ENCODE measurements around the gene UBA3.
A peak's percentile ranks its signal among the peaks of the same experiment; 100 is the strongest.

UBA3 gene

DNA sequence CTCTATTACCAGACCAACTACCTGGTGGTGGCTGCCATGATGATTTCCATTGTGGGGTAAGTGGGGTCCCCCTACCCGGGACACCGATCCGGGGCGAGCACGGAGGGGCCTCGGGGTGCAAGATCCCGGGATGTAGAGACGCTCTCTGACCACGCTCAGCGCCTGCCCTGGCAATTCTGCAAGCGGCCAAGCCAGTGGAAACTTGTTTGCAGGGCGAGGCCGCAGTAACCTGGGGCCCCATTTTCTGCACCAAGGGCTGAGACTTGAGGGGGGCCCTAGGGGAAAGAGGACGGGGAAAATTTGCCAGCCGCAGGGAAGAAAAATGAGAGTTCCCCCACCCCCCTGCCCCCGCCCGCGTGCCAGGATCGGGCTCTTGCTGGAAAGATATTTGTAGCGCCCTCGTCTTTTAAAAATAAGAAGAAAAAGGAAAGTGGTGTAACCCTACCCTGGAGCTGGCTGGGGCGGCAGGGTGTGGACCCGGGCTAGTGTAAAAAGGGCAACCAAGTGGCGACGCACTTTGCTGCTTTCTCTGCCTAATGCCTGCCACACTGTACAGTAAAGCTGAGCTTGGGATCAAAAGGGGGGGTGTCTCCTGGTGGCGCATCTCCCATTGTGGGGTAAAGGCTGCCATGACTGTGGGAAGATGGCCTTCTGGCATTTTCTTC is 5.1 kb upstream of the UBA3 start:
- Histone ChIP-seq H3K4me3 (ENCODE audit: low read length) (peak overlapping the region; percentile 93), H3K4me1 (ENCODE audit: low read length) (peaks cover 58% of the 10 kb centered on the region), H3K9ac (ENCODE audit: low read length) (peak overlapping the region; percentile 81), H3F3A (ENCODE audit: insufficient read depth, low read length) (peaks cover 85% of the 10 kb centered on the region), H3K4me2 (ENCODE audit: low read depth, low read length) (peak overlapping the region; percentile 89), H3K27me3 (replicated peaks; ENCODE audit: insufficient read depth, low read length) (no peaks in the 10 kb centered on the region), H3K9me3 (replicated peaks; ENCODE audit: insufficient read depth, low read length) (no peaks in the 10 kb centered on the region), H4K20me1 (ENCODE audit: insufficient read depth, low read length) (no peaks in the 10 kb centered on the region), H3K27ac (ENCODE audit: low read length) (peak overlapping the region; percentile 91), H3K79me2 (ENCODE audit: low read length) (peaks cover 68% of the 10 kb centered on the region), H3K36me3 (replicated peaks; ENCODE audit: insufficient read depth, low read length) (no peaks in the 10 kb centered on the region), H3K9me2 (replicated peaks; ENCODE audit: insufficient read depth, low read length) (no peaks in the 10 kb centered on the region), H2AFZ (ENCODE audit: low read length) (peak overlapping the region; percentile 44)
- DNase-seq = peak; percentile 34
- TF ChIP-seq EZH2 (optimal IDR thresholded peaks at IDR 0.05; ENCODE audit: low read depth, low read length) (no peak), EZH2phosphoT487 (IDR thresholded peaks at IDR 0.05; ENCODE audit: low read length) (no peak)
- TF ChIP-seq, protein P1, sequence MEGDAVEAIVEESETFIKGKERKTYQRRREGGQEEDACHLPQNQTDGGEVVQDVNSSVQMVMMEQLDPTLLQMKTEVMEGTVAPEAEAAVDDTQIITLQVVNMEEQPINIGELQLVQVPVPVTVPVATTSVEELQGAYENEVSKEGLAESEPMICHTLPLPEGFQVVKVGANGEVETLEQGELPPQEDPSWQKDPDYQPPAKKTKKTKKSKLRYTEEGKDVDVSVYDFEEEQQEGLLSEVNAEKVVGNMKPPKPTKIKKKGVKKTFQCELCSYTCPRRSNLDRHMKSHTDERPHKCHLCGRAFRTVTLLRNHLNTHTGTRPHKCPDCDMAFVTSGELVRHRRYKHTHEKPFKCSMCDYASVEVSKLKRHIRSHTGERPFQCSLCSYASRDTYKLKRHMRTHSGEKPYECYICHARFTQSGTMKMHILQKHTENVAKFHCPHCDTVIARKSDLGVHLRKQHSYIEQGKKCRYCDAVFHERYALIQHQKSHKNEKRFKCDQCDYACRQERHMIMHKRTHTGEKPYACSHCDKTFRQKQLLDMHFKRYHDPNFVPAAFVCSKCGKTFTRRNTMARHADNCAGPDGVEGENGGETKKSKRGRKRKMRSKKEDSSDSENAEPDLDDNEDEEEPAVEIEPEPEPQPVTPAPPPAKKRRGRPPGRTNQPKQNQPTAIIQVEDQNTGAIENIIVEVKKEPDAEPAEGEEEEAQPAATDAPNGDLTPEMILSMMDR (IDR thresholded peaks at IDR 0.05; ENCODE audit: low read length) = no peak

DNA sequence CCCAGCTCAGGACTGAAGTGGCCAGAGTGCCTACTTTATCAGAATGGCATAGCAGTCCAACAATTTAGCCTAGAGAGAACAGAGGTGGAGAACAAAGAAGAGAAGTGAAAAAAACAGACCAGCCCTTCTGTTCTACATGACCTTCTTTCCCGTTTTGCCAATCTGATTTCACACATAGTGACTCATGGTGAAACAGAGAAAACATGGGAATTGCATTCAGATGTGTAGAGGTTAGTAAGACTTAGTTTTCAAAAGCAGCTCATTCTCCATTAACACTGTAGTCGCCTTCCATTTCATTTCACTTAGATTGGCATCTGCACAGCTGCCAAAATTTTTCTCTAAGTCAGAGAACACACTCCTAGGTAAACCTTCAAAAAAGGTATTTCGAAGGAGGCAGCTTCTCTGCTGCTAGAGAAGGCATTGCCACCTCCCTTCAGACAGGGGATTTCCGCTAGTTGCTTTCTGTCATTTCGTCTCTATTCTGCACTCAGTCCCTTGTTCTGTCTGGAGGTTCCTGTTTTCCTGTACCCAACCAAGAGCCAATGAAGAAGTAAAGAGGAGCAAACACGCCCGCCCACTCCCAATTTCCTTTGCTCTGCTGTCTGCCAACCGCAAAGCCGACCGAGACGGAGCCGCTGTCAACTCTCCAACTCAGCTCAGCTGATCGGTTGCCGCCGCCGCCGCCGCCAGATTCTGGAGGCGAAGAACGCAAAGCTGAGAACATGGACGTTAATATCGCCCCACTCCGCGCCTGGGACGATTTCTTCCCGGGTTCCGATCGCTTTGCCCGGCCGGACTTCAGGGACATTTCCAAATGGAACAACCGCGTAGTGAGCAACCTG is 4.4 kb upstream of the UBA3 start, which contains the start of gene ARL6IP5:
TSS of gene ARL6IP5 (plus strand) at position 612 of the 842 bp plus-strand sequence. CDS start at position 723, 111 bp downstream.
- Histone ChIP-seq H3K4me2 (ENCODE audit: low read depth, low read length) (peak within 1 kb of the TSS; percentile 92), H4K20me1 (ENCODE audit: insufficient read depth, low read length) (no peaks in the 10 kb centered on the region)

DNA sequence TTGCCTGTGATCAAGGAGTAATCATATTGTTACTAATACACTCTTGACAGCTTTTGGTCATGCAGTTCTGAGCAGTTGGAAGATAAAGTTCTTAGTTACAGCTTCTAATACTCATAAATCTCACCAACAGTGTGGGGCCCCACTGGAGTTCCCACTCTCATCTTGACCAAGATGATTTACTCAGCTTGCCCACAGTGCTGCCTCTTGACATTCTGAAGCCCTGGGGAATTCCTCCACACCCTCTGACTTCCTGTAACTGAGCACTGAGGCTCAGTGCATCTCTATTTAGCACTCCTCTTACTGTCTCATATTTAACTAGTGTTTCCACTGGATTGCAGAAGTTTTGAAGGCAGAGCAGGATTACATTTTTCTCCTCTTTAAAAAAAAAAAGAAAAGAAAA is 2.6 kb upstream of the UBA3 start:
- no peaks in the 10 kb centered on the region for H3K9me2 ChIP-seq (replicated peaks; ENCODE audit: insufficient read depth, low read length)
- no peak for TF ChIP-seq EZH2 (optimal IDR thresholded peaks at IDR 0.05; ENCODE audit: low read depth, low read length)
- TF ChIP-seq, protein P1 (IDR thresholded peaks at IDR 0.05; ENCODE audit: low read length) = no peak
- no peak for TF ChIP-seq EZH2phosphoT487 (IDR thresholded peaks at IDR 0.05; ENCODE audit: low read length)
- H2AFZ ChIP-seq (ENCODE audit: low read length) = no peak overlapping the region
- peaks cover 66% of the 10 kb centered on the region for H3K79me2 ChIP-seq (ENCODE audit: low read length)
- peak overlapping the region; percentile 81; the same call in 1 of the 2 replicates for H3K9ac ChIP-seq (ENCODE audit: low read length)
- H3F3A ChIP-seq (ENCODE audit: insufficient read depth, low read length) = peaks cover 66% of the 10 kb centered on the region
- no peaks in the 10 kb centered on the region for H3K9me3 ChIP-seq (replicated peaks; ENCODE audit: insufficient read depth, low read length)
- H3K36me3 ChIP-seq (replicated peaks; ENCODE audit: insufficient read depth, low read length) = no peaks in the 10 kb centered on the region
- H3K27ac ChIP-seq (ENCODE audit: low read length) = peak overlapping the region; percentile 91
- peaks cover 45% of the 10 kb centered on the region for H3K4me1 ChIP-seq (ENCODE audit: low read length)
- DNase-seq = peak; percentile 77
- H3K4me2 ChIP-seq (ENCODE audit: low read depth, low read length) = peak overlapping the region; percentile 92
- H3K27me3 ChIP-seq (replicated peaks; ENCODE audit: insufficient read depth, low read length) = no peaks in the 10 kb centered on the region
- peak overlapping the region; percentile 93 for H3K4me3 ChIP-seq (ENCODE audit: low read length)
- no peaks in the 10 kb centered on the region for H4K20me1 ChIP-seq (ENCODE audit: insufficient read depth, low read length)

More for the DNA sequence above, 4.4 kb upstream of the UBA3 start, which contains the start of gene ARL6IP5:
- Histone ChIP-seq H3K9me2 (replicated peaks; ENCODE audit: insufficient read depth, low read length) (no peaks in the 10 kb centered on the region), H3K9ac (ENCODE audit: low read length) (peak within 1 kb of the TSS; percentile 81), H3K79me2 (ENCODE audit: low read length) (peaks cover 66% of the 10 kb centered on the region), H3K4me3 (ENCODE audit: low read length) (peak within 1 kb of the TSS; percentile 93), H3K4me1 (ENCODE audit: low read length) (peaks cover 50% of the 10 kb centered on the region), H3K36me3 (replicated peaks; ENCODE audit: insufficient read depth, low read length) (no peaks in the 10 kb centered on the region), H2AFZ (ENCODE audit: low read length) (peak within 1 kb of the TSS; percentile 44), H3K27me3 (replicated peaks; ENCODE audit: insufficient read depth, low read length) (no peaks in the 10 kb centered on the region), H3K27ac (ENCODE audit: low read length) (peak within 1 kb of the TSS; percentile 91), H3K9me3 (replicated peaks; ENCODE audit: insufficient read depth, low read length) (no peaks in the 10 kb centered on the region), H3F3A (ENCODE audit: insufficient read depth, low read length) (peaks cover 78% of the 10 kb centered on the region)
- peak; percentile 96 for DNase-seq
- TF ChIP-seq, protein P1 (IDR thresholded peaks at IDR 0.05; ENCODE audit: low read length) = no peak
- no peak for TF ChIP-seq EZH2phosphoT487 (IDR thresholded peaks at IDR 0.05; ENCODE audit: low read length)
- TF ChIP-seq EZH2 (optimal IDR thresholded peaks at IDR 0.05; ENCODE audit: low read depth, low read length) = no peak
